RCC 7860 (cell line): Measurements from ENCODE around the gene RBM10.

Experiments
- DNase-seq: peaks from one replicate; pipeline ENCODE4 v3.0.0-alpha.2; 2015; ENCODE audit warnings: low spot score
- FAIRE-seq: peaks from 2 replicates; lab custom pipeline; 2012; peaks lifted over from hg19 to GRCh38; lab: Jason Lieb, UNC

Gene RBM10

DNA sequence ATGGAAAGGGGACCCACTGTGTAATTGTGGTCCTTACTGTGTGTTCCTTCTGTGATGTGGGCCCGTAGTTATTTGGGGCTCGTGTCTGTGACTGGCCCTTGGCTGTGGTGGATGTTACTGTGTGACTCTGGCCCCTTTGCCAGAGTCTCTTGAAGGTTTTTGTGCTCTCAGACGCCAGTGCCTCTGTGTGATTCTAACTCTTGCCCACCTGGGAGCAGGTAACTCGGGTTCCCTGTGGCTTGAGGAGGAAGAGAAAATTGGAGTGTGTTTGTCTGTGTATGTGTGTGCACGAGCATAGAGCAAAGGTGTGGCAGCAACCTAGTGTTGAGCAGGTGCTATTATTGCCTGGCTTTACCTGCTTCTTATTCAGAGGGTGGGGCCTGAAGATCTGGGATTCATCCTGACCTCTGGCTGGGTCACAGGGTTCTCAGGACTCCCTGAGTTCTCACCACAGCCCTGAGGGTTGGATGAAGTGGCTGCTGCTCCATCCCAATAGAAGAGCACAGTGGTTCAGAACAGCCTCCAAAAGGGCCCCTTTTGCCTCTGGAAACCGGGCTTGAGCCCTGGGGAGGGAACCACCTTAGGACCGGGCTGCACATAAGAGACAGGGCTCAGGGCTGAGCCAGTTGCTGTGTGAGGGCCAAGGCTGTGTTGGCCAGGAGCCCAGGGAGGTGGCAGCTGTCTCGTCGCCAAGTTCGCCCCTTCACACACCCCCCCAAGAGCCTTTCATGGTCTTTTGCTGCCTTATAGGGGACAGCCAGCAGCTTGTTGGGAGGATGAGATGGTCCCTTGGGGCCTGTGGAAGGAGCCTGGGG lies 1.3 kb downstream of the RBM10 start:
- FAIRE-seq (no peak), DNase-seq (no peak)

DNA sequence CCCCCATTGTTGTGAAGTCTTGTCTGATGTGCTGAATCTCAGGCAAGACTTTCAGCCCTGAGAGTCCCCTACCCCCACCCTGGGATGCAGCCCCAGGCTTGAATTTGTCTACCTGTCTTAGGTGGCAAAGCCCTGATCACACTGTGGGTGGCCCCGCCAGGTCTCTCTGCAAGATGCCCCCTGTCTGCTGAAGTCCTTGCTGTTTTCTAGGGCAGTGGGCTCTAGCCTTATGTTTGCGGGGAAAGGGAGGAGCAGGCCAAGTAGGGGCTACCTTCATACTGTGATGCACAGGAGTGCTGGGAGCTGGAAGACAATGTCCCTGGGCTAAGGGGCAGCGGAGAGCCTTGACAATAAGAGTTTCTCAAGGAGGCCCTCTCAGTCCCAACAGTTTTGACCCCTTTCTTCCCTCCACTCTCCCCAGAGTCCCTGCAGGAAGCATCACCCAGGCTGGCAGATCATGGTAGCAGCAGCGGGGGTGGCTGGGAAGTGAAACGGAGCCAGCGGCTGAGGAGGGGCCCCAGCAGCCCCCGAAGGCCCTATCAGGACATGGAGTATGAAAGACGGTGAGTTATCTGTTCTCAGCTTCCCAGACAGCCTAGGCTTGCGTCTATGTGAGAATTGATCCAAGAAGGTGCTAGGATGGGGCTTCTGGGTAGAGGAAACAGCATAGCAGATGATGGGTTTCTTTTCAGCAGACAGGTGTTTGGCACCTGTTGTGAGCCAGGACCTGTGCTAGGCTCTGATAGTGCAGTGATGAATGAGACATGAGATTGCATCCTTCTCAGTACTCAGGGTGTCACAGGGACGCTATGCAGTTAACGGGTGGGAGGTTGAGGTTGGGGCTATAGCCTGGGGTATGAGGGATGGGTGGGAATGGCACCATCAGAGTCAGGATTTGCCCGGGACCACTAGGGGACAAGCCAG lies 2.2 kb downstream of the RBM10 start:
- FAIRE-seq: no peak
- DNase-seq: no peak

DNA sequence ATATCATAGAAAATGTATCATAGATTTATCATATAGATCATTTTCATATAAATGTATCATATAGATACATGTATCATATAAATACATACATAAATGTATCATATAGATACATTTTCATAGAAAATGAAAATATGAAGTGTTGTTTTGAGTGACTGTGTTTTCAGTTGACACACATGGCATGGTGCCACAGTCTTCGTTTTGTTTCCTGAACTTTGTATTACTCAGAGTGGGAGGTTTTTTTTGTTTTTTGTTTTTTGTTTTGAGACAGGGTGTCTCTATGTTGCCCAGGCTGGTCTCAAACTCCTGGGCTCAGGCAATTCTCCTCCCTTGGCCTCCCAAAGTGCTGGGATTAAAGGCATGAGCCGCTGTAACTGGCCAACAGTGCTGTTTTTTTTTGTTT lies 3.9 kb downstream of the RBM10 start:
- no peak for FAIRE-seq

DNA sequence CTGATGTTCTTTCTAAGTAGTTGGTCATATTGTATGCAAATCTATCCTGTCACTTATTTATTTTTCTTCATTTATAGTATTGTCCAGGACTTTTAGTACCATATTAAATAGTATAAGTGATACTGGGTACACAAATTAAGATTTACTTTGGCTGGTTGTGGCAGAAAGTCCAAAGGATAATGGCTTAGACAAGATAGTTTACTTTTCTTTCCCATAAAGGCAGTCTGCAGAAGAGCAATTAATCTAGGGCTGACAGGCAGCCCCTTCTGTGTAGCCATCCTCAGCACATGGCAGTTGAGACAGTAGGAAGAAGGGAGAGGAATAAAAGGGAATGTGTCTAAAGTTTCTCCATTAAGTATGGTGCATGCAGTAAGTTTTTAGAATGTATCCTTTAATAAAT lies 6.4 kb downstream of the RBM10 start:
- DNase-seq (no peak), FAIRE-seq (no peak)

More for the DNA sequence above, 3.9 kb downstream of the RBM10 start:
- no peak for DNase-seq

DNA sequence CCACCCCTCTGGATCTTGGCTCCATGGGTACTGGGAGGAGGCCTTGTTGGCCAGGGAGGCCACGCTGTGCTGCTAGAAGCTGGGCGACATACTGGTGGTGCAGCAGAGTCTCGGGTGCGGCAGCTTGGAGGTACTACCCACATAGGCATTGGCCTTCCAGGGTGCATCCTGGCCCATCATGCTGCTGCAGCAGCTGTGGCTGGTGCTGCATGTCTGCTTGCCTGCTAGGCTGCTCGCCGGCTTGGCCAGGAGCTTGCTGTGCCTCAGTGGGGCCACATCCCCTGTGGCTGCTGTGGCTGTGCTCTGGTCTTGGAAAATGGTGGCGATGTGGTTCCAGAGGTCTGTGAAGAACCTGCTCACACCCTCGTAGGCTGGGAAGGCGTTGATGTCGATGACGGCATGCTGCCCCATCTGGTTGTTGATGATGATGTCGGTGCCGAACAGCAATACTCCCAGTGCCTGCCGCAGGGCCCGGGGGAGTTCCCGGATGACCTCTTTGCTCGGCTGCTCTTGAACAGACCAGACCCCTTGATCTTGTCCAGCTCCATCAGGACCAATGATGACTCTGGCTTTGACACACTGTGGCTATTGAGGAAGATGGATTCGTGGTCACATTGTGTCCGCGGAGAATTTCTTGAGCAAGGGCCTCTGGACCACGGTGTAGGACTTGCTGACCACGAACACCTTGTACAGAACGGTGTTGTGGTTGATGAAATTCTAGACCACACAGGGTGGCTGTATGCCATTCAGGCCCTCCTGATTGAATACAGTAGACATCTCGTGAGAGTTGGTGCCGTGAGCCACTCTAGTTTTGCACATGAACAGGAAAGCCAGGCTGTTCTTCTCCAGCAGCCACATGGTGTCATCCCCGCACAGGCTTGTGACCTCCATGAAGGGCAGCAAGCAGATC lies 11.8 kb downstream of the RBM10 start:
- no peak for DNase-seq
- no peak for FAIRE-seq

DNA sequence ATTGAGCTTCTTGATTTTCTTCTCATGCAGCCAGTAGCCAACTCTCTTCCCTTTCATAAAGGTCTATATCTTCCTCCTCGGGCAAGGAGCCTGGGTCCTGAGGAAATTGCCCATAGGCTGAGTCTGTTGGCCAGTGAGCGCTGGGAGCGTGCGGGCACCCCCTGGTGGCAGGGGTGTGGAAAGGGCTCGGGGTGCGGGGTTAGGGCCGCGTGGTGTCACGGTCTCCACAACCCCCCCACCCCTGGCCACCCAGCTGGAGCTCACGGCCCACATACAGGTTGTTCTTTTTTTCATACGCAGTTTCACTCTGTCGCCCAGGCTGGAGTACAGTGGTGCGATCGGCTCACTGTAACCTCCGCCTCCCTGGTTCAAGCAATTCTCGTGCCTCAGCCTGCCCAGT lies 13.1 kb downstream of the RBM10 start:
- DNase-seq: no peak
- FAIRE-seq: no peak

DNA sequence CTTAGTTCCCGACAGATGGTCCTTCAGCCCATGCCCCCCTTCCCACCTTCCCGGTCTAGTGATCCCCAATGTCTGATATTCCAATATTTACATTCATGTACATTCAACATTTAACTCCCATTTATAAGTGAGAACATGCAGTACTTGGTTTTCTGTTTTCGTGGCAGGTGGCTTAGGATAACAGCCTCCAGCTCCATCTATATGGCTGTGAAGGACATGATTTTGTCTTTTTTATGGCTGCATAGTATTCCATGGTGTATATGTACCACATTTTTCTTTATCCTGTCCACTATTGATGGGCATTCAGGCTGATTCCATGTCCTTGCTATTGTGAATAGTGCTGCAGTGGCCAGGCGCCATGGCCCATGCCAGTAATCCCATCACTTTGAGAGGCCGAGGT lies 13.8 kb downstream of the RBM10 start:
- FAIRE-seq: no peak

DNA sequence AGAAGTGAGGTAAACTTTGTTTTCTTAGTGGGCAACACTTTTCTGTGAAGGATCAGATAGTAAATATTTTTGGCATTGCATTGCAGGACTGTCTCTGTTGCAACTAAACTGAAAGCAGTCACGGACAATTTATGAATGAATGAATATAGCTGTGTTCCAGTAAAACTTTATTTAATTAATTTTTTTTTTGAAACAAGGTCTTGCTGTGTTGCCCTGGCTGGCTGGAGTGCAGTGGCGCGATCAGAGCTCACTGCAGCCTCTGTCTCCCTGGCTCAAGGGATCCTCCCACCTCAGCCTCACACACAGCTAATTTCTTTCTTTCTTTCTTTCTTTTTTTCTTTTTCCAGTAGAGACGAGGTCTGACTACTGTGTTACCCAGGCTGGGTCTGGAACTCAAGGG lies 15.8 kb downstream of the RBM10 start:
- DNase-seq (no peak), FAIRE-seq (no peak)

More for the DNA sequence above, 13.8 kb downstream of the RBM10 start:
- no peak for DNase-seq

DNA sequence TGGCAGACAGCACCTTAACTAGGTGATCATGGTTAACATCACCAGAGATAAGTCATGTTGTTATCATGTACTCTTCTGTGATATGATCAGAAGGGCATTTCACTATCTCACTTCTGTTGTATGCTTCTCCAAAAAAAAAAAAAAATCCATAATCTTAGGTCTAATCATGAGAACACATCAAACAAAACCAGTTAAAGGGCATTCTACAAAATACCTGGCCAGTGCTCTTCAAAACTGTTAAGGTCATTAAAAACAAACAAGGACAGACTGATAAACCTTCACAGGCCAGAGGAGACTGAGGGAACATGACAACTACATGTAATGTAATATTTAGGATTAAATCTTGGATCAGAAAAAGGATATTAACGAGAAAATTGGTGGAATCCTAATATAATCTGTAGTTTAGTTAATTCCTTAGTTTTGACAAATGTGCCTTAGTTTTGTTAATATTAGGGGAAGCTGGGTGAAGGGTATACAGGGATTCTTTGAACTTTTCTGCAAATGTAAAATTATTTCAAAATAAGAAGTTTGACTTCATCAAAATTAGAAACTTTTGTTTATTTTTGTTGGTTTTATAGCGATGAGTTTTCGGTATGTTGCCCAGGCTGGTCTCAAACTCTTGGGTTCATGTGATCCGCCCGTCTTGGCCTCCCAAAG lies 18.0 kb downstream of the RBM10 start:
- FAIRE-seq: no peak

DNA sequence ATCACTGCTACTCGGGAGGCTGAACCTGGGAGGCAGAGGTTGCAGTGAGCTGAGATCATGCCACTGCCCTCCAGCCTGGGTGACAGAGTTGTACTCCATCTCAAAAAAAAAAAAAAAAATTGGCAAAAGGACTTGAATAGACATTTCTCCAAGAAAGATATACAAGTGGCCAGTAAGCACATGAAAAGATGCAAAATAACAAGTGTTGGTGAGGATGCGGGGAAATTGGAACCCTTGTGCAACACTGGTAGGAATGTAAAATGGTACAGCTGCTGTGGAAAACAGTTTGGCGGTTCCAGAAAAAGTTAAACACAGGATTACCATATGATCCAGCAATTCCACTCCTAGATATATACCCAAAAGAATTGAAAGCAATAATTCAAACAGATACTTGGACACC lies 19.4 kb downstream of the RBM10 start:
- FAIRE-seq (no peak), DNase-seq (no peak)

More for the DNA sequence above, 18.0 kb downstream of the RBM10 start:
- no peak for DNase-seq

DNA sequence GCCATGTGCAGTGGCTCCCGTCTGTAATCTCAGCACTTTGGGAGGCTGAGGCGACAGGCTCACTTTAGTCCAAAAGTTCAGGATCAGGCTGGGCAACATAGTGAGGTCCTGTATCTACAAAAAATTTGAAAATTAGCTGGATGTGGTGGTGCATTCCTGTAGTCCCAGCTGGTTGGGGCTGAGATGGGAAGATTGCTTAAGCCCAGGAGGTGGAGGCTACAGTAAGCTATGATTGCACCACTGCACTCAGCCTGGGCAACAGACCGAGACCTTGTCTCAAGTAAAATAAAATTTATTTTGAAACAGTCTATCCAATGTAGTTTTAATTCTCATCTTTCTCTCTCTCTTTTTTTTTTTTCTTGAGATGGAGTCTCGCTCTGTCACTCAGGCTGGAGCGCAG lies 21.1 kb downstream of the RBM10 start:
- FAIRE-seq (no peak), DNase-seq (no peak)

DNA sequence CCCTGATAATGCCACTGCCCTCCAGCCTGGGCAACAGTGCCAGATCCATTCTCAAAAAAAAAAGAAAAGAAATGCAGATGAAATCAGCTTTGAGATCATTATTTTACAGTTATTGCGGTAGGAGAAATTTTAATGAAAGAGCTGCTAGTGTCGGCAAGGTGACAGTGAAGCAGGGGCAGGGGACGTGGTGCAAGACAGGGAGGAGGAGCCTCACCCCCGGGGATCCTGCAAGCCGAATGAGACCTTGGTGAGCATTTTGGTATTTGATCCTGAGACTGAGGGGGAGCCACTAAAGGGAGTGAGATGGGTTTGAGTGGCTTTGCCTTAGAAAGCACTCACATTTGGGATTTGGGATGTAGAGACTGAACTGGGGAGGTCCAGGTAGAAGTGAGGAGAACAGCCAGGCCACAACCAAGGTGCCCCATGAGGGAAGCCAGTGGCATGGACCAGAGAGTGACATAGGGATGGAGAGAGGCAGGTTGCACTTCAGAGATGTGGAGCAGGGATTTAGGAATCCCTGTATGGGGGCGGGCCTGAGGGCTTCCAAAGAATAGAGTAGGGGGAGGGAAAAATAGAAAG lies 23.6 kb downstream of the RBM10 start:
- no peak for DNase-seq
- FAIRE-seq: no peak

DNA sequence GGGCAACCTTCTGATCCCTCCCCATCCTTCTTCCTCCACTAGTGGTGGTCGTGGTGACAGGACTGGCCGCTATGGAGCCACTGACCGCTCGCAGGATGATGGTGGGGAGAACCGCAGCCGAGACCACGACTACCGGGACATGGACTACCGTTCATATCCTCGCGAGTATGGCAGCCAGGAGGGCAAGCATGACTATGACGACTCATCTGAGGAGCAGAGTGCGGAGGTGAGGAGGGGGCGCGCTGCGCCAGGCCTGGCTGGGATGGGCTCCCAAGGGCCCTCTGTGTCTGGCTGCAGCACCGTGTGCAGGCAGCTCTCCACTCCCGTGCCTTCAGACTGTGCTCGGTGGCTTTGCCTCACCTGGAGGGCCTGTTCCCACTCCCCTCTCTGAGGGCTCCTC lies 24.3 kb downstream of the RBM10 start:
- no peak for FAIRE-seq
- DNase-seq: no peak

DNA sequence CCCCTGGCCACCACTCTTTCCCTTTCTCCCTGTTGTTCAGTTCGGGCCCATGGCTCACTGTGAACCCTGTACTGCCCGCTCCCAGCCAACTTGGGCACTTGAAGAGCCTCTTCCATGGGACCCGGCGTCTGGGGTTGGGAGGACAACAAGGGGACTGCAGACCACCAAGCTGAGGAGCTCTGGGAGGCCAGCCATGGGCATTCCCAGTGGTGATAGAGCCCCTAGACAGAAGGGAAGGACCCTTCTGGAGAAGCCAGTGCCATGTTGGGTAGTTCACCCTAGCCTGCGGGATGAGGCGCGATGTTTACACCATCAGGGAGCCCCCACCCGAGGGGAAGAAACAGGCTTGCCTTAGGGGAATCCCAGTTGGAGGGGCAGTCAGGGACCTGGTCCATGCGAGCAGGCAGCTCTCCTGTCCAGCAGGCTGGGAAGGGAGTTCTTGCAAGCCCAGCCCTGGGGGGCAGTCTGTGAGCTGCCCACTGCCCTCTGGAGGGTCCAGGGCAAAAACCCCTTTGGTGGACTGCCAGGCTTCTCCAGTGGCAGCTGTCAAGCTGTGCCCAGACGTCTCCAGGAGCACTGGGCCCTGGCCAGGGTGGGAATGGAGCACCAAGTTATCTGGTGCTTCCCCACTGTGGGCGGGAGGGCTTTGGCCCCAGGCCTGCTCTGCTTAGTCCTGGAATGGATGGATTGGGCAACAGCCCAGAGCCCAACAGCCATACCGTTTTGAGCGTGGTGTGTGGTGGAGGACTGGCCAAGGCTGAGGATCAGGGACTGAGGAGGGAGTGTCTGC lies 24.9 kb downstream of the RBM10 start:
- no peak for DNase-seq
- no peak for FAIRE-seq

DNA sequence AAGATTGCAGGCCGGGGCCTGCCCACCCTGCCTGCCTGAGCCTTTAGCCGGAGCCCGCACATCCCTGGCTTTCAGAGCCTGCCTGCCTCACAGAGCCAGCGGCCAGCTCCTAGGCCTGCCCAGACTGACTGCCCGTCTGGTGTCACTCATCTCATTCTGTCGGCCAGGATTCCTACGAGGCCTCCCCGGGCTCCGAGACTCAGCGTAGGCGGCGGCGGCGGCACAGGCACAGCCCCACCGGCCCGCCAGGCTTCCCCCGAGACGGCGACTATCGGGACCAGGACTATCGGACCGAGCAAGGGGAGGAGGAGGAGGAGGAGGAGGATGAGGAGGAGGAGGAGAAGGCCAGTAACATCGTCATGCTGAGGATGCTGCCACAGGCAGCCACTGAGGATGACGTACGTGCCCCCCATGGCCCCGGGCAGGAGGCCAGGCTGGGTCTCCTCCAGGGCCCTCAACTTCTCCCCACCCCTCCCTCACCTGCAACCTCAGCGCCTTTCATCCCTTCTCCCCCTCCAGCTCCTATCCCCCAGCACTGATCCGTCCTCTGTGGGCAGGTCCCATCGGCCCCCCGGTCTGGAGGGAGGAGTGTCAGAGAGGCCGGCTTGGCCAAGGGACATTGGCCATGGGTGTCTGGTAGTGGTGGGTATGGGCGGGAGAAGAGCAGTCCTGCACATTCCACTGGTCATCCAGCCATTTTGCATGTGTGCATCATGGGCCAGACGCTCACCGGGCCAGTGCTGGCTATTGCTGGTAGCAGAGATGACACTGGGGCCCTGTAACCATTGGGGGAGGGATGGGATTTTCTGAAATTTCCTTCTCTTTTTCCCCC lies 26.1 kb downstream of the RBM10 start:
- DNase-seq (no peak), FAIRE-seq (no peak)

DNA sequence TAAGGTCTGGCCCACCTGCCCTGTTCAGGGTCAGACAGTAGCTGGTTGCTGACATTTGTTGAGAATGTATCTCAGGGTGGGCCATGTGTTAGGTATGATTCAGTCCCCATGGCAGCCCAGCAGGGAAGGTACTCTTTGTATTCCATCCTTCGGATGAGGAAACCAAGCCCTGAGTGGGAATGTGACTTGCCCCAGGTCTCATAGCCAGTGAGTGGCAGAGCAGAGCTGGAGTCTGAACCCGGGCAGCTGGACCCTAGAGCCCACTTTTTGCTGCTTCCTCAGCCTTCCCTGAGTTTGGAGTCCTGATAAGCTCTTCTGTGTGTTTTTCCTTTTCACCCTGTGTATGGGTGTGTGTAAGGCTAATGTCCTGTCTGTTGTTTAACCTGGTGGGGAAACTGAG lies 27.0 kb downstream of the RBM10 start:
- FAIRE-seq (no peak), DNase-seq (no peak)

DNA sequence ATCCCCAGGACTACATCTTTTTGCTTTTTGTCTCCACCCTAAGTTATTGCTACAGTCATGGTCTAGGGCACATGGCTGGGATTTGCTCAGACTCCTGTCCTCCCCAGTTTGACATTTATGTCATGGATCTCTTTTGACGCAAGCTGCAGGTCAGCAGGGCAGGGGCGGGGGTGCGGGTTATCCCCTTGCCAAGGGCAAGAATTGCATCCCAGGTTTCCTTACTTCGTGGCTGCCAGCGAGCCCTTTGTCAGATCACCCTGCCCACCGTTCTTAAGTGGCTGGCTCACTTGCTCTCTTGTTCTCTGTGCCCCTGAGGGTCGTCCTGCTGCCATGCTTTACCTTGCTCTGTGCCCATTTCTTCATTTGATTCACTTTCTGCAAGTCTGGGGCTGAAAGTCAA lies 27.5 kb downstream of the RBM10 start:
- DNase-seq: no peak
- no peak for FAIRE-seq
